ENCODE measurements around the gene BACH2.

- TF ChIP-seq CTCF (IDR thresholded peaks at IDR 0.05; ENCODE audit: insufficient read depth, low read length, poor library complexity, severe bottlenecking) (no peak), EZH2phosphoT487 (conservative IDR thresholded peaks at IDR 0.05; ENCODE audit: low read length) (no peak)
Measured at GRCh38 chr6:90311569-90311968, 14.9 kb upstream of the BACH2 start.
